GM13976 (cell line): ENCODE results near the gene GSG1L.

Experiments
- DNase-seq: peaks from one replicate; pipeline ENCODE4 v3.0.0; 2012; ENCODE audit warnings: low spot score
- in situ Hi-C: fragments of 300-500 bp; cut with MboI; formaldehyde crosslinking; loops from one replicate; pipeline ENCODE4 v1.12.0; 2022; ENCODE audit warnings: low sequenced_read_pairs, mixed read lengths, inconsistent platforms; ENCODE audit not compliant: unreplicated experiment
- TF ChIP-seq, protein P1 (sequence below): IDR thresholded peaks from 2 replicates; pipeline ENCODE4 v1.5.1; 2012; ENCODE audit warnings: borderline replicate concordance, mild to moderate bottlenecking; ENCODE audit not compliant: insufficient read depth; ENCODE audit errors: extremely low read depth, missing control alignments, control extremely low read depth

The GSG1L gene

DNA sequence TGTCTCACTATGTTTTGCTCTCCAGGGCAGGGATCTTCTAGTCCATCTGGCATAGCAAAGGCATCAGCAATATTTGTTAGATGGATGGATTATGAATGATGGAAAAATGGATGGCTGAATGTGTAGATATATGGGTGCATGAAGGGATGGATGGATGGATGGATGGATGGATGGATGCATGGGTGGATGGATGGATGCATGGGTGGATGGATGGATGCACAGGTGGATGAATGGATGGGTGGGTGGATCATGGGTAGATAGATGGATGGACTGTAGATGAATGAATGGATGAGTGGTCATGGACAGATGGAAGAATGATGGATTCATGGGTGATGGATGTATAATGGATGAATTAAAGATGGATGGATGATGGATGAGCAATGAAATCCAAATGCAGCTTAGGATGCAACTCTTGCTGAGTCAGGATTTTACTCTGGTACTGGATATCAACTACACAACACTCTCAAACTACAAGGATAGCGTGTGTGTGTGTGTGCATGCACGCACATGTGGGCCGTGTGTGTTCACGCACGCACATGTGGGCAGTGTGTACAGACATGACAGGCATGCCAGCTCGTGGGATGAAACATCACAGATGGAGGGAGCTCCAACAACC, 34.0 kb downstream of the GSG1L start:
- in situ Hi-C loops: no loop called here
- DNase-seq: no peak
- TF ChIP-seq, protein P1, sequence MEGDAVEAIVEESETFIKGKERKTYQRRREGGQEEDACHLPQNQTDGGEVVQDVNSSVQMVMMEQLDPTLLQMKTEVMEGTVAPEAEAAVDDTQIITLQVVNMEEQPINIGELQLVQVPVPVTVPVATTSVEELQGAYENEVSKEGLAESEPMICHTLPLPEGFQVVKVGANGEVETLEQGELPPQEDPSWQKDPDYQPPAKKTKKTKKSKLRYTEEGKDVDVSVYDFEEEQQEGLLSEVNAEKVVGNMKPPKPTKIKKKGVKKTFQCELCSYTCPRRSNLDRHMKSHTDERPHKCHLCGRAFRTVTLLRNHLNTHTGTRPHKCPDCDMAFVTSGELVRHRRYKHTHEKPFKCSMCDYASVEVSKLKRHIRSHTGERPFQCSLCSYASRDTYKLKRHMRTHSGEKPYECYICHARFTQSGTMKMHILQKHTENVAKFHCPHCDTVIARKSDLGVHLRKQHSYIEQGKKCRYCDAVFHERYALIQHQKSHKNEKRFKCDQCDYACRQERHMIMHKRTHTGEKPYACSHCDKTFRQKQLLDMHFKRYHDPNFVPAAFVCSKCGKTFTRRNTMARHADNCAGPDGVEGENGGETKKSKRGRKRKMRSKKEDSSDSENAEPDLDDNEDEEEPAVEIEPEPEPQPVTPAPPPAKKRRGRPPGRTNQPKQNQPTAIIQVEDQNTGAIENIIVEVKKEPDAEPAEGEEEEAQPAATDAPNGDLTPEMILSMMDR: no peak

DNA sequence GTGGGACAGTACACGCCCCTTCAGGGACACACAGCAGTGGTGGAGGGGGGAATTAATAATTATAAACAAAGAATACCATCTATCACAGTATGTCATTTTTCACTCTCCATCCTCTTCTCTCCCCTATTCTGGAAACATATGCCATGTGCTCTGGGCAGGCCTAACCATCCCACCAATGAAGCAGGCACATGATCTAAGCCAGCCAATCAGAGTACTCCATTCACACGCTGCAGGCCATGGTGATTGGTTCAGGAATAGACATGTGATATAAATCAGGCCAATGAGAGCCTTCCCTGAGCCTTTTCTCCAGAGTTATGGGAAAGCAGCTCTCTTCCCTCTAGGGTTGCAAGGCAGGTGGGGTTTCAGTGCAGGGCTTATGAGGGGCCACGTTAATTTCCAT, 36.5 kb downstream of the GSG1L start:
- in situ Hi-C loops: no loop called here
- TF ChIP-seq, protein P1: no peak
- DNase-seq: no peak

DNA sequence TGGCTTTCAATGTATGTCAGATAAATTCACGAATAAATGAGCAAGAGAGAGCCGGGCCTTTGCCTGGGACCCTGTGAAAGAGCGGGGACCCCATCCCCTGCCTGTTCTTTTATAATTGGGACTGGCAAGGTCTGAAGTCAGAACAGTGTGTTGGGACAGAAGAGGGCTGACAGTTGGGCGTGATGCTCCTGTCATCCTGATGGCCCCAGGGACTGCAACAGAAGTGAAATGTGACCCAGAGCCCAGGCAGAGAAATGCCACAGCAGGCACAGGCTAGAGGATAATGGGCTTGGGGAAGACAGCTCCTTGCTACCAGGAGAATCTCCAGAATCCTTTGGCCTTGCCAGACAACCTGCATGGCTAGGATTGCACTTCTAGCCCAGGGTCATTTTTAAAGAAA, 37.9 kb downstream of the GSG1L start:
- TF ChIP-seq, protein P1: no peak
- in situ Hi-C loops: no loop called here
- no peak for DNase-seq

DNA sequence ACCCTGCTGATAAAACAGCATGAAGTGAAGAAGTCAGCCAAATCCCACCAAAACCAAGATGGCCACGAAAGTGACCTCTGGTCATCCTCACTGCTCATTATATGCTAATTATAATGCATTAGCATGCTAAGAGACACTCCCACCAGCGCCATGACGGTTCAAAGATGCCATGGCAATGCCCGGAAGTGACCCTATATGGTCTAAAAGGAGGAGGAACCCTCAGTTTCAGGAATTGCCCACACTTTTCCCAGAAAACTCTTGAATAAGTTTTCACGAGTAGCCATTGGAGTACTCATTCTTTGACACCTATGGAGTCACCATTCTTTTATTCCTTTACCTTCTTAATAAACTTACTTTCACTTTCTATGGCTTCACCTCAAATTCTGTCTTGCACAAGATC, 44.3 kb downstream of the GSG1L start:
- in situ Hi-C loops: no loop called here
- TF ChIP-seq, protein P1: no peak
- no peak for DNase-seq

DNA sequence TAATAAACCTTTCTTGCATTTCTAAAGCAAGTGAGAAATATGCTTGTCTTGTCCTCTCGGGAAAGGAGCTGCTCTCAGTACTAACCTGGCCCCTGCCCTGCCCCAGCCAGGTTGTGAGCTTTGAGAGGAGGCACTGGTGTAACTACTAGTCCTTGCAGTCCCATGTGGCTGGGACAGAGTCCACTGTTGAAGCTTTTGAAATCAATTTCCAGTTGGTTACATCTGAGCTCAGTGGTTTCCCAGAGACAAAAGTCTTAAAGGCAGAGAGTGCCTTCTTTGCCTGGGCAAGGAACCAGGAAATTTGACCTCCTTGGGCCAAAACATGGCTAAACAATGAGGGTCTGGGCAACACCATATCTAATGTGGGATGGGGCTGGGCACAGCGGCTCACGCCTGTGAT, 48.7 kb downstream of the GSG1L start:
- no peak for DNase-seq
- in situ Hi-C loops: no loop called here
- TF ChIP-seq, protein P1: no peak

DNA sequence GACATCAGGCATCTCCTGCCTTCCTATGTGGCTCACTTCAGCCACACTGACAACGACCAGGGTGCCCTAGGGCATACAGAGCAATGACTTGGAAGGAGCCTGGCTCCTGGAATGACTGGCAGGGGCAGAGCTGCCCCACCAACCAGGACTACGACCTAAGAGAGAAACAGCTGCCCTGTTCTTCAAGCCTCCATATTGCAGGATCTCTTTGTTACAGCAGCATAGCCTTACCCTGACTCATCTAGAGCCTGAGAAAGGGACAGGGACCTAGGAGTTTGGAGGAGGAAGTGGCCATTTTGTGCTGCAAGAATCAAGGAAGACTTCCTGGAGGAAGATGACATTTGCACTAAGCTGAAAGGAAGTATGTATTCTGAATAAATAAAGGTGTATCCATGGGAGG, 49.6 kb downstream of the GSG1L start:
- TF ChIP-seq, protein P1: no peak
- no peak for DNase-seq
- in situ Hi-C loops: no loop called here
